Epidermal melanocyte (primary cell): ENCODE data around the gene APOL2.
"Not testable (repeated sequence)": the region's sequence is repeated elsewhere in the genome, so short reads cannot be mapped to it uniquely, and the experiment has no call there.

Experiments
- DNase-seq: peaks from one replicate; pipeline ENCODE4 v3.0.0; 2011; ENCODE audit warnings: low spot score; ENCODE audit not compliant: insufficient read length

APOL2 gene

DNA sequence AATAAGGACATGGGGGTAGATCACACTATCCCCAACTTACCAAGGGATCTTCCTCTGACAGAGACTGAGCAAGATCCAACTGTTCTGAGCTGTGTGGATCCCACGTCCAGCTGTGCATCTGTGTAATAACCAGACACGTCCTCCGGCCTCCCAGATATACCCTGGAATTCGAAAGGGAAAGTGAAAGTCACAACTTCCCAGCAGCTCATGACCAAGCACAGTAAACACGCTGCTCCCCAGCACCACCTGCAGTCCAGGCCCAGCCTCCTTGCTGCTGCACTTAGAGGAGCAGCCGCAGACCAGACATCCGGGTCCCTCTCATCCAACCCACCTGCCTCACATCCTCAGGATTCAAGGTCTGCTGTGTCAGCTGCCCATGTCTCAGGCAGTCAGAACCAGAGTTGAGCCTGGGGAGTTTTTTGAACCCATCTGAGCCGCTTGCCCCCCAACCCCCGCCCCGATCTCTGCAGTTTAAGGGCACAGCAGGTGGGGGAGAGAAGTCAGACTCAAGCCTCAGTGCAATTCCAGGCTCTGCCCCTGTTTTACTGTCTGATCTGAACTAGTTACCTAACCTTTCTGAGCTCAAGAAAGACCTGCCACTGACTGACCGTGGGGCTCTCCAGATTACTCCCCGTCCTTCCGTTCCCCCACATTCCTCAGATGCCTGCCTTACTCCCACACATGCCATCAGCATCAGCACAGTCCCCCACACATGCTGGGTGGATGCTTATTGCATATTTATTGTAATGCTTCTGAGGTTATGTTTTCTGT is at the start of gene APOL2:
TSS of gene APOL2 (minus strand) at position 127 of the 771 bp plus-strand sequence. CDS start 6,365 bp downstream, outside the sequence.
- peak; percentile 87 for DNase-seq

DNA sequence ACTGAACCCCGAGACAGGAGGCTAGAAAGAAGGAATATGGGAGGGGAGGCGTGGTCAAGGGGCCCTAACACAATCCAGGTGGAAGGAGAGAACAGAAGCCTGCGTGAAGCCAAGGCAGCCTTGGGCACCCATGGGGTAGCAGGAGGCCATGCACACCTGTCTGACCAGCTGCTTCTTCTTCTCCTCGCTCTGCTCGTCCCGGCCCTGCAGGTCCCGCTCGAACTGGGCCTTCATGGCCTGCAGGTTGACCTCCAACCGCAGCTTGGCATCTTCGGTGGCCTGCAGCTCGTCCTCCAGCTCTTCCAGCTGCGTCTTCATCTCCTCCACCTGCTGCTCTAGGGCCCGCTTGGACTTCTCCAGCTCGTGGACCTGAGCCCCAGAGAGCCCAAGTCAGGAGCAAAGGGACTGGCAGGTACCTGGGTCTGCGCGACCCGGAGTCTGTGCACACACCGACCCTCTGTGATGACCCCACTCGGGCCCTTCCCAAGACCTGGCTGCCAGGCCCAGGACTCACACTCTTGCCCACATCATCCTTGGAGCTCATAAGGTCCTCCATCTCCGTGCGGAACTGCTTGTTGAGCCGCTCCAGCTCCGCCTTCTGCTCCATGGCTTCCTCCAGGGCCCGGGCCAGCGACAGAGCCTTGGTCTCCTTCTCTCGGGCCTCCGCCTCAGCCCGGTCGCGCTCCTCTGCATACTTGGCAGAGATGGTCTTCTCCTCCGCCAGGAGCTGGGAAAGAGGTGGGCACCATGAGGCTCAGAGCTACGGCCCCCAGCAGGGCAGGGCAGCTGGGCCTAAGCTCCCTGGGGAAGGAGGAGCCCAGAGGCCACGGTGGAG is 49.5 kb upstream of the APOL2 start:
- peak; percentile 9 for DNase-seq

DNA sequence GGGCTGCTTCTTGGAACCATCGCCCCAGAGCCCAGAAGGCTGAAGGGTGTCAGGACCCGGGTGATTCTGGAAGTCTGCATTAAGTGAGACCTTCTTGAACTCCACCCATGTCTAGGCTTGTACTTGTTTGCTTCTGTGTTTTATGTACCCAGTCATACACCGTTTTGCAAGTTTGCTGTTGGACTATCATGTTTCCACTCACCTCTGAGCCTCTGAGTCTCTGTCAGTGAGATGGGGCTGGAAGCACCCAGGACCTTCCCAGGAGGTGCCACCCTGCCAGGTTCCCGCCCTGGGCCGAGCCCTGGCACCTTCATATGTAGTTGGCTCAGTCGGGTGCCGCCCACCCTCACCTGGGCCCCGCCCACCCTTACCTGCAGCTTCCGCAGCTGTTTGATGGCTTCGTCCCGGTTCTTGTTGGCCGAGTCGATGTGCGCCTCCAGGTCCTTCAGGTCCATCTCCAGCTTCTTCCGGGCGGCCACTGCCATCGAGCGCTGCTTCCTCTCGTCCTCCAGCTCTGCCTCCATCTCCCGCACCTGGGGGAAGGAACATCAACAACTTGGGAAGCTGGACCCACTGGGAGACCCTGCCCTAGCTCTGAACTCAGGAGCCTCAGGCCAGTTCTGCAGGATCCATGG is 48.7 kb upstream of the APOL2 start:
- peak; percentile 13 for DNase-seq

DNA sequence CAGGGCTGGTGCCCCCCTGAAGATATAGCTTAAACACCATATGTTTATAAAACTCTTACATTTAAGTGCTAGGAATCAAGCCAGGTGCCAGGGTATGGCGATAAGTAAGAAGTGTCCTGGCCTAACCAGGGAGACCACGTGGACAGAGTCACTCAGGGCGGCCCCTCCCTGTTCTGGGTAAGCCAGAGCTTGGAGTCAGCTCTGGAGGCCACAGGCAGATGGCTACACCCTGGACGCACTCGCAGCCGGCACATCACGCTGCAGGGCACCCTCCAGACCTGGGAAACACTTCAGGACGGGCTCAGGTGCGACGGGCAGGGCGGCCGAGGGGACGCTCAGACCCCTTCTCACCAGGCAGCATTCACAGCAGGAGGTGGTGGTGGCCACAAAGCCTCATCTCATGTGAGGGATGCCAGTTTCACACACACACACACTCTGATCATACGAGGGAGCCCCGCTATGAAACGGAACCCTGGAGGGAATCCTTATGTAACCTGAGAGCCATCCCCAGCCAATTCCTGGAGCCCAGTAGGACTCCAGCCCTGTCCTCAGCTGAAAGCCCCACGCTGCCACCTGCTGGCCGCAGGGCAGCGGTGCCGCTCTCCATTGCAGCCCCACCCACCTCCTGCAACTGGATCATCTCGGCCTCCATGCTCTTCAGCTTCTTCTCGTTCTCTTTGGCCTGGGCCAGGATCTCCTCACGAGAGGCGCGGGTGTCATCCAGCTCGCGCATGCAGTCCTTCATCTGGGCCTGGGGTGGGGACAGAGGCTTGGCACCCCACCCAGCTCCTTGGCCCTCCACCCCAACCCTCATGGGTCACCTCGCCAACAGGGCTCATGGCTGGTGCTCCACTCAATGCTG is 47.0 kb upstream of the APOL2 start:
- DNase-seq: peak; percentile 90

- no peak for DNase-seq
Observed at GRCh38 chr22:36285545-36285944, 46.2 kb upstream of the APOL2 start.

GRCh38 chr22:36285017-36285416 is 45.7 kb upstream of the APOL2 start:
- no peak for DNase-seq

DNA sequence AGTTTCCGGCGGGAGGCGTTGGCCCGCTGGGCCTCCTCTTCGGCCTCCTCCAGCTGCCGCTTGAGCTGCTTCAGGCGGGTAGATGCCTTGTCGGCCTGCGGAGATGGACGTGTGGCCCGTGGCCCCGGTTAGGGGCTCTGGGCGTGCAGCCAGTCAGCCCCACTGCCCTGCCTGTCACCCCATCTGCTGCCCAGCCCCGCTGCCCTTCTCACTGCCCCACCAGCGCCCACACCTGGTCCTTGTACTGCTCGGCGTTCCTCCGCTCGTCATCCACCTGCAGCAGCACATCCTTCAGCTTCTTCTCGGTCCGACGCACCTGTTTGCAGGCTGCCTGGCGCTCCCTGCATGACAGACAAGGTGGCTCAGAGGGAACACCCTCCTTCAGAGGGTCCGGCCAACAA is 44.8 kb upstream of the APOL2 start:
- no peak for DNase-seq

- DNase-seq: no peak
Observed at GRCh38 chr22:36282328-36282831, 43.1 kb upstream of the APOL2 start.

GRCh38 chr22:36281781-36282327 is 42.5 kb upstream of the APOL2 start:
- DNase-seq: no peak

DNA sequence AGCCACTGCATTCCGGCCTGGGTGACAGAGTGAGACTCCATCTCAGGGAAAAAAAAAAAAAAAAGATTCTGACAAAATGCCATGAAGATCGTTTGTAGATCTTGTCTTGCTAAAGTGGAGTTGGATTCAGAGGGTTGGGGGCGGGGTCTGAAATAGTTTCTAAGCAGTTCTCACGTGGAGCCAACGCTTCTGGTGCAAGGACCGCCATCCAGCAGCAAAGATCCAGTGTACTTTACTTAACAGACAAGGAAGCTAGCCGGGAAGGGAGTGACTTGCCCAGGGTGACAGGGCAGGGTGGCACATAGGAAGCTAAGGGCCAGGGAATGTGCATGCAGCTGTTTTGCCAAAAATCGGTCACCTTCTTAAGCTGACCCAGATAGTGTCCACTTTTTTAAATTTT is 41.1 kb upstream of the APOL2 start:
- no peak for DNase-seq

- DNase-seq: no peak
Observed at GRCh38 chr22:36279219-36279666, 39.9 kb upstream of the APOL2 start.

GRCh38 chr22:36277482-36278291 is 38.4 kb upstream of the APOL2 start:
- peak; percentile 61 for DNase-seq

- no peak for DNase-seq
Observed at GRCh38 chr22:36274531-36274930, 35.2 kb upstream of the APOL2 start.

GRCh38 chr22:36271951-36272350 is 32.6 kb upstream of the APOL2 start:
- not testable (repeated sequence) for DNase-seq

DNA sequence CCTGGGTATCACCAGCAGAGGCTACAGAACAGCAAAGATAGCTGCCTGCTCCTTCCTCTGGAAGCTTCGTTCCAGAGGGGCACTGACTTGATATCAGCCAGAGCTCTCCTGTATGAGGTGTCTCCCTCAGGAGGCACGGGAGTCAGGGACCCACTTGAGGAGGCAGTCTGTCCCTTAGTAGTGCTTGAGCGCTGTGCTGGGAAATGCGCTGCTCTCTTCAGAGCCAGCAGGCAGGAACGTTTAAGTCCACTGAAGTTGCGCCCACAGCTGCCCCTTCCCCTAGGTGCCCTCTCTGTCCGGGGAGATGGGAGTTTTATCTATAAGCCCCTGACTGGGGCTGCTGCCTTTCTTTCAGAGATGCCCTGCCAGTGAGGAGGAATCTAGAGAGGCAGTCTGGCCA is 31.9 kb upstream of the APOL2 start:
- DNase-seq: not testable (repeated sequence)

DNA sequence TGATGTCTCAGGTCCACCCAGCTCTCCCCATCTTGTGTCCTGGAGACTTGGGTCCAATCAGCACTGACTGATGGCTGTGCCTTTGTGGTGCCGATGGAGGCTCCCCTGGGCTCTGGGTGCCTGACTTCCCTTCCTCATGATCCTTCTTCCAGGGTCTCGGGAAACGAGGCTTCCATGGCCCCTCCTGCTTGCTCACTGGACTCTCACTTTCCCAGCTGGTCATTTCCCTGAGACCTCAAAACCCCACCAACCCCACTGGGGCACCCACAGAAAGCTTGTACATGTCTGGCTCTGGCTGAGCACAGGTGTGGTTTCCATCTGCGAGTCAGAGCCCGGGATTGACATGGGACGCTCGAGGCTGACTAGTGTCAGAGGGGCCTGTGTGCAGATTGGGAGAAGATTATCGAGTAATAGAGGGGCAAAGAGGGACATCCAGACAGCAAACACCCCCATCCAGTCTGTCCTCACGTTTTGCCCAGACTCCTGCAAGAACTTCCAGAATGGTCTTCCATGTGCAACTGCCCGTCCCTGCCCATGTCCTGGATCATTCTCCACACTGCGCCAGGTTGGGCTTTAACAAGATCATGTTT is 28.7 kb upstream of the APOL2 start:
- no peak for DNase-seq

- DNase-seq: no peak
Observed at GRCh38 chr22:36267058-36267457, 27.7 kb upstream of the APOL2 start.

DNA sequence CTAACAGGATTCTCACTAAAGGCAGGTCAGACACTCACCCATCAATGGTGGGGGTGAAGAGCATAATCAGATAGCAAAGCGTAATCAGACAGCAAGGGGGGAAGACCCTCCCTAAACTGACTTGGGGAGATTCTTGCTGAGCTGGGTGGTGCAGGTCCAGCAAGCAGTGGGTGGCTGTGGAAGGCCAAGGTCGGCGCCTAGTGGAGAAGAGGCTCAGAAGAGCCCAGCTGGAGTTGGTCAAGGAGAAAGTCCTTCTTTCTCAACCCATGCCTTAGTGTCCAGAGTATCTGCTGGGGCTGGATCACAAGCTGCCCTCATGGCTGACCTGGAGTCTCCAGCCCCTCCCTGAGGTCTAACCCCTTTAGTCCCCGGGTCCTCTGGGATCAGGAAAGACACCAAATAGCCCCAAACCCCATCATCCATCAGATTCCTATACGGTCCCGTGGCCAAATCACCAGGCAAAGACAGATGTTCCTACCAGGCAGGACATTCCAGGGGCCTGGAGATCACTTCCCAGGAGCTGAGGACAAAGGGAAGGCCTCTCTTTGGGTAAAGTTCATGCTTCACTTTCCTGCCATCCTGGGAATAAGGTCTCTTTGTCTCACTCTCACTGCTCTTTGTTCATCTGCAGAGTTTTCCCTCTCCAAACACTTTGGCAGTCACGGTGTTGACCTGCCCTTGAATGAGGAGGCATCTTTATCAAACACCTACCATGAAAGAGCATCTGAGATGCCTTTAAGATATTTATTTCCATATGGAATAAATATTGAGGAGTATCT is 24.7 kb upstream of the APOL2 start:
- not testable (repeated sequence) for DNase-seq
